DMS153 (cell line): ENCODE data around the gene NAA15.
"Not testable (repeated sequence)": the region's sequence is repeated elsewhere in the genome, so short reads cannot be mapped to it uniquely, and the experiment has no call there.

ENCODE experiments used
- DNase-seq: peaks from one replicate; lab custom pipeline; 2025; lab: John Stamatoyannopoulos, UW

Gene NAA15

GRCh38 chr4:139453041-139453370, 151.7 kb downstream of the NAA15 start:
- peak; percentile 49 for DNase-seq

- peak; percentile 95 for DNase-seq
Observed at GRCh38 chr4:139453371-139454110, 152.2 kb downstream of the NAA15 start.

- no peak for DNase-seq
Observed at GRCh38 chr4:139454111-139455045, 153.1 kb downstream of the NAA15 start, which contains the start of gene RAB33B. TSS of gene RAB33B (plus strand) at chr4:139454121. CDS start at chr4:139454196, 75 bp downstream.

- no peak for DNase-seq
Observed at GRCh38 chr4:139455126-139455538, 153.8 kb downstream of the NAA15 start.

GRCh38 chr4:139457318-139457717, 156.0 kb downstream of the NAA15 start:
- no peak for DNase-seq

GRCh38 chr4:139458543-139458942, 157.2 kb downstream of the NAA15 start:
- no peak for DNase-seq

GRCh38 chr4:139458999-139459398, 157.7 kb downstream of the NAA15 start:
- no peak for DNase-seq

GRCh38 chr4:139460565-139460964, 159.3 kb downstream of the NAA15 start:
- no peak for DNase-seq

GRCh38 chr4:139461022-139461628, 159.8 kb downstream of the NAA15 start:
- DNase-seq = no peak

- not testable (repeated sequence) for DNase-seq
Observed at GRCh38 chr4:139464512-139464911, 163.2 kb downstream of the NAA15 start.

GRCh38 chr4:139465922-139466321, 164.6 kb downstream of the NAA15 start:
- DNase-seq = no peak

GRCh38 chr4:139468756-139469155, 167.5 kb downstream of the NAA15 start:
- not testable (repeated sequence) for DNase-seq

- no peak for DNase-seq
Observed at GRCh38 chr4:139469216-139469615, 167.9 kb downstream of the NAA15 start.
